Measurements from ENCODE around the gene TMEM225B. TPM values are rescaled to one million over a fixed set of nuclear protein-coding genes. Genes with fewer than 3 reads are reported as not detected.
"Not testable (repeated sequence)": the region's sequence is repeated elsewhere in the genome, so short reads cannot be mapped to it uniquely, and the experiment has no call there.

TMEM225B gene
- total RNA-seq, 1 donor from 2014 or later: 0.43 TPM

DNA sequence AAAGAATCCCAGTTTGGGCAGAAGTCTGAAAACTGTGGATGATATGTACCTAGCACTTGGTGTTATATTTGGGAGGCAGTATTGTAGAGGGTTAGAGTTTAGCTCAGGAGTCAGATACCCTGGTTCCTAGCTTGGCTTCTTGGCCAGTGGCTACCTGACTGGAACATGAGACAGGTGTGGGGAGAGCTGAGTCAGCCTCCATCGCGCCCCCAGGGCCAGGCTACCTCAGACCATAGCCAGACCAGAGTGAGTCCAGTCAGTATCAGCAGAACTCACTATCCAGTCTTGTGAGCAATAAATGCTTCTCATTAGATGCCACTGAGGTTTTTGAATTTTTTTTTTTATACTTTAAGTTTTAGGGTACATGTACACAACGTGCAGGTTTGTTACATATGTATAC is 55.7 kb downstream of the TMEM225B start:
- Histone ChIP-seq H3K4me3 (no peak overlapping the region), H3K9me3 (no peaks in the 10 kb centered on the region), H3K27me3 (no peaks in the 10 kb centered on the region), H3K4me1 (no peaks in the 10 kb centered on the region), H3K36me3 (no peaks in the 10 kb centered on the region), H3K27ac (no peak overlapping the region)
- TF ChIP-seq, protein P1, sequence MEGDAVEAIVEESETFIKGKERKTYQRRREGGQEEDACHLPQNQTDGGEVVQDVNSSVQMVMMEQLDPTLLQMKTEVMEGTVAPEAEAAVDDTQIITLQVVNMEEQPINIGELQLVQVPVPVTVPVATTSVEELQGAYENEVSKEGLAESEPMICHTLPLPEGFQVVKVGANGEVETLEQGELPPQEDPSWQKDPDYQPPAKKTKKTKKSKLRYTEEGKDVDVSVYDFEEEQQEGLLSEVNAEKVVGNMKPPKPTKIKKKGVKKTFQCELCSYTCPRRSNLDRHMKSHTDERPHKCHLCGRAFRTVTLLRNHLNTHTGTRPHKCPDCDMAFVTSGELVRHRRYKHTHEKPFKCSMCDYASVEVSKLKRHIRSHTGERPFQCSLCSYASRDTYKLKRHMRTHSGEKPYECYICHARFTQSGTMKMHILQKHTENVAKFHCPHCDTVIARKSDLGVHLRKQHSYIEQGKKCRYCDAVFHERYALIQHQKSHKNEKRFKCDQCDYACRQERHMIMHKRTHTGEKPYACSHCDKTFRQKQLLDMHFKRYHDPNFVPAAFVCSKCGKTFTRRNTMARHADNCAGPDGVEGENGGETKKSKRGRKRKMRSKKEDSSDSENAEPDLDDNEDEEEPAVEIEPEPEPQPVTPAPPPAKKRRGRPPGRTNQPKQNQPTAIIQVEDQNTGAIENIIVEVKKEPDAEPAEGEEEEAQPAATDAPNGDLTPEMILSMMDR (IDR thresholded peaks at IDR 0.05): no peak
- DNase-seq (ENCODE audit: low spot score in 2 of 2): no peak
- intact Hi-C loops (cut with DNase I): no loop called here

DNA sequence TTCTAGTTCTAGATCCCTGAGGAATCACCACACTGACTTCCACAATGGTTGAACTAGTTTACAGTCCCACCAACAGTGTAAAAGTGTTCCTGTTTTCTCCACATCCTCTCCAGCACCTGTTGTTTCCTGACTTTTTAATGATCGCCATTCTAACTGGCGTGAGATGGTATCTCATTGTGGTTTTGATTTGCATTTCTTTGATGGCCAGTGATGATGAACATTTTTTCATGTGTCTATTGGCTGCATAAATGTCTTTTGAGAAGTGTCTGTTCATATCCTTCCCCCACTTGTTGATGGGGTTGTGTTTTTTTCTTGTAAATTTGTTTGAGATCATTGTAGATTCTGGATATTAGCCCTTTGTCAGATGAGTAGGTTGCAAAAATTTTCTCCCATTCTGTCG is 56.6 kb downstream of the TMEM225B start:
- H3K4me1 ChIP-seq; H3K27ac ChIP-seq; DNase-seq (ENCODE audit: low spot score in 2 of 2); H3K27me3 ChIP-seq; H3K4me3 ChIP-seq; H3K36me3 ChIP-seq; intact Hi-C loops (cut with DNase I); H3K9me3 ChIP-seq: not testable (repeated sequence)

DNA sequence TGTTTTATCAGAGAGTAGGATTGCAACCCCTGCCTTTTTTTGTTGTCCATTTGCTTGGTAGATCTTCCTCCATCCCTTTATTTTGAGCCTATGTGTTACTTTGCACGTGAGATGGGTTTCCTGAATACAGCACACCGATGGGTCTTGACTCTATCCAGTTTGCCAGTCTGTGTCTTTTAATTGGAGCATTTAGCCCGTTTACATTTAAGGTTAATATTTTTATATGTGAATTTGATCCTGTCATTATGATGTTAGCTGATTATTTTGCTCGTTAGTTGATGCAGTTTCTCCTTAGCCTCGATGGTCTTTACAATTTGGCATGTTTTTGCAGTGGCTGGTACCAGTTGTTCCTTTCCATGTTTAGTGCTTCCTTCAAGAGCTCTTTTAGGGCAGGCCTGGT is 59.8 kb downstream of the TMEM225B start:
- H3K27me3 ChIP-seq; intact Hi-C loops (cut with DNase I); H3K27ac ChIP-seq; H3K36me3 ChIP-seq; H3K4me3 ChIP-seq; H3K4me1 ChIP-seq; H3K9me3 ChIP-seq; DNase-seq (ENCODE audit: low spot score in 2 of 2): not testable (repeated sequence)

Other genes starting within 250 kb of the TMEM225B start
- gene ARPC1B, start 223.5 kb upstream of the TMEM225B start, total RNA-seq: 360 TPM
- gene PDAP1, start 189.7 kb upstream of the TMEM225B start, total RNA-seq: 104 TPM
- gene BUD31, start 189.3 kb upstream of the TMEM225B start, total RNA-seq: 41.3 TPM
- gene PTCD1, start 159.5 kb upstream of the TMEM225B start, total RNA-seq: 2.6 TPM
- gene CPSF4, start 159.3 kb upstream of the TMEM225B start, total RNA-seq: 38.0 TPM
- 893 TPM for gene ATP5MF, start 132.1 kb upstream of the TMEM225B start, total RNA-seq
- gene ZNF789, start 125.4 kb upstream of the TMEM225B start, total RNA-seq: 4.2 TPM
- gene ZNF394, start 98.0 kb upstream of the TMEM225B start, total RNA-seq: 25.7 TPM
- 4.4 TPM for gene ZKSCAN5, start 93.6 kb upstream of the TMEM225B start, total RNA-seq
- gene FAM200A, start 46.2 kb upstream of the TMEM225B start, total RNA-seq: 0.64 TPM
- 37.9 TPM for gene ZNF655, start 39.6 kb upstream of the TMEM225B start, total RNA-seq
- gene ZSCAN25, start 18.7 kb downstream of the TMEM225B start, total RNA-seq: 10.3 TPM
- 0.43 TPM for gene CYP3A5, start 81.7 kb downstream of the TMEM225B start, total RNA-seq
- not detected for gene CYP3A7, start 136.9 kb downstream of the TMEM225B start, total RNA-seq
- gene CYP3A4, start 185.9 kb downstream of the TMEM225B start, total RNA-seq: not detected
- not detected for gene CYP3A43, start 229.7 kb downstream of the TMEM225B start, total RNA-seq

All from ascending aorta (tissue), 2 donors.